H9 (cell line): ENCODE measurements around the gene TMEM117. TPM values are rescaled to one million over a fixed set of nuclear protein-coding genes. Genes with fewer than 3 reads are reported as not detected.

Source experiments
- DNase-seq: peaks from one replicate; pipeline ENCODE4 v3.0.0-alpha.2; 2017
- H2AFZ ChIP-seq: one replicate; pipeline ENCODE4 v1.6.1; 2013; ENCODE audit warnings: mild to moderate bottlenecking, low read length, control low read depth, moderate library complexity
- H2AK5ac ChIP-seq: 2 replicates; pipeline ENCODE4 v1.6.1; 2013; ENCODE audit warnings: low read length, control low read depth, mixed read lengths; ENCODE audit not compliant: insufficient read length
- H2BK120ac ChIP-seq: one replicate; pipeline ENCODE4 v1.6.1; 2013; ENCODE audit warnings: low read depth, mild to moderate bottlenecking, low read length, control low read depth, inconsistent platforms; ENCODE audit not compliant: poor library complexity, severe bottlenecking
- H2BK12ac ChIP-seq: 2 replicates; pipeline ENCODE4 v1.6.1; 2013; ENCODE audit warnings: low read length, control low read depth, mixed read lengths, low read depth; ENCODE audit not compliant: insufficient read length
- H2BK15ac ChIP-seq: 2 replicates; pipeline ENCODE4 v1.6.1; 2013; ENCODE audit warnings: low read depth, low read length, control low read depth
- H2BK20ac ChIP-seq: one replicate; pipeline ENCODE4 v1.6.1; 2013; ENCODE audit warnings: low read depth, mild to moderate bottlenecking, low read length, control low read depth, inconsistent platforms; ENCODE audit not compliant: poor library complexity, severe bottlenecking
- H2BK5ac ChIP-seq: 2 replicates; pipeline ENCODE4 v1.6.1; 2013; ENCODE audit warnings: low read length, control low read depth, mixed read lengths; ENCODE audit not compliant: insufficient read length
- H3K14ac ChIP-seq: 2 replicates; pipeline ENCODE4 v1.6.1; 2013; ENCODE audit warnings: low read length, control low read depth; ENCODE audit not compliant: insufficient read depth
- H3K18ac ChIP-seq: 2 replicates; pipeline ENCODE4 v1.6.1; 2013; ENCODE audit warnings: low read depth, mild to moderate bottlenecking, mixed read lengths, low read length, control low read depth; ENCODE audit not compliant: insufficient read length
- H3K23ac ChIP-seq: 2 replicates; pipeline ENCODE4 v1.6.1; 2013; ENCODE audit warnings: low read length, control low read depth, mixed read lengths, low read depth; ENCODE audit not compliant: insufficient read length
- H3K23me2 ChIP-seq: 2 replicates; pipeline ENCODE4 v1.6.1; 2013; ENCODE audit warnings: low read depth, mild to moderate bottlenecking, mixed read lengths, low read length, control low read depth; ENCODE audit not compliant: insufficient read length, poor library complexity, severe bottlenecking
- H3K27ac ChIP-seq: 2 replicates; pipeline ENCODE4 v1.5.1; 2013; ENCODE audit warnings: low read length, control low read depth, mixed read lengths, low read depth; ENCODE audit not compliant: insufficient read length
- H3K27me3 ChIP-seq: 2 replicates; pipeline ENCODE4 v1.6.1; 2013; ENCODE audit warnings: low read length, control low read depth, inconsistent platforms; ENCODE audit not compliant: insufficient read depth
- H3K4ac ChIP-seq: 2 replicates; pipeline ENCODE4 v1.6.1; 2013; ENCODE audit warnings: low read depth, mild to moderate bottlenecking, control low read depth, inconsistent platforms, low read length, moderate library complexity
- H3K4me1 ChIP-seq: 2 replicates; pipeline ENCODE4 v1.6.1; 2013; ENCODE audit warnings: low read length, control low read depth, inconsistent platforms; ENCODE audit not compliant: insufficient read depth
- H3K4me2 ChIP-seq: 2 replicates; pipeline ENCODE4 v1.6.1; 2013; ENCODE audit warnings: low read length, control low read depth, mixed read lengths; ENCODE audit not compliant: insufficient read length, insufficient read depth
- H3K56ac ChIP-seq: 2 replicates; pipeline ENCODE4 v1.6.1; 2013; ENCODE audit warnings: low read depth, mild to moderate bottlenecking, mixed read lengths, low read length, control low read depth; ENCODE audit not compliant: insufficient read length
- H3K79me1 ChIP-seq: 2 replicates; pipeline ENCODE4 v1.6.1; 2013; ENCODE audit warnings: low read depth, mild to moderate bottlenecking, moderate library complexity, low read length, control low read depth, inconsistent platforms; ENCODE audit not compliant: insufficient read depth, poor library complexity, severe bottlenecking
- H3K79me2 ChIP-seq: 2 replicates; pipeline ENCODE4 v1.6.1; 2013; ENCODE audit warnings: low read length, control low read depth, inconsistent platforms; ENCODE audit not compliant: insufficient read depth
- H3K9ac ChIP-seq: 2 replicates; pipeline ENCODE4 v1.6.1; 2013; ENCODE audit warnings: low read length, control low read depth, mixed read lengths; ENCODE audit not compliant: insufficient read length; ENCODE audit errors: extremely low read depth
- H3K9me3 ChIP-seq: one replicate; pipeline ENCODE4 v1.6.1; 2013; ENCODE audit warnings: low read depth, low read length, inconsistent platforms; ENCODE audit not compliant: control insufficient read depth
- H3T11ph ChIP-seq: one replicate; pipeline ENCODE4 v1.6.1; 2013; ENCODE audit warnings: mild to moderate bottlenecking, low read length, control low read depth, inconsistent platforms
- H4K20me1 ChIP-seq: one replicate; pipeline ENCODE4 v1.6.1; 2013; ENCODE audit not compliant: control insufficient read depth, insufficient read length, insufficient read depth
- H4K5ac ChIP-seq: 2 replicates; pipeline ENCODE4 v1.6.1; 2013; ENCODE audit warnings: low read depth, mild to moderate bottlenecking, mixed read lengths, low read length, control low read depth; ENCODE audit not compliant: insufficient read length
- H4K8ac ChIP-seq: replicated peaks from 2 replicates; pipeline ENCODE4 v1.6.1; 2013; ENCODE audit warnings: low read length, control low read depth, mixed read lengths, low read depth; ENCODE audit not compliant: insufficient read length
- H4K91ac ChIP-seq: 2 replicates; pipeline ENCODE4 v1.6.1; 2013; ENCODE audit warnings: low read depth, mild to moderate bottlenecking, moderate library complexity, mixed read lengths, low read length, control low read depth; ENCODE audit not compliant: insufficient read length
- H3K27ac Mint-ChIP-seq, 3 experiments: 2 replicates in 2 of 3; 3 replicates in 1 of 3; pipeline ENCODE4 v1.8.0; 2020 to 2021; ENCODE audit warnings: mixed read lengths in 3 of 3, mild to moderate bottlenecking in 1 of 3, moderate library complexity in 1 of 3
- H3K27me3 Mint-ChIP-seq: 2 replicates; pipeline ENCODE4 v1.8.0; 2021; ENCODE audit warnings: low read depth, mild to moderate bottlenecking, moderate library complexity, mixed read lengths
- H3K36me3 Mint-ChIP-seq, 3 experiments: 2 replicates in 2 of 3; 3 replicates in 1 of 3; pipeline ENCODE4 v1.8.0; 2020 to 2021; ENCODE audit warnings: low read depth in 3 of 3, mixed read lengths in 3 of 3; ENCODE audit not compliant: insufficient read depth in 1 of 3
- H3K4me1 Mint-ChIP-seq, 2 experiments: 2 replicates each; pipeline ENCODE4 v1.8.0; 2020; ENCODE audit warnings: mixed read lengths in 2 of 2
- H3K4me3 Mint-ChIP-seq, 2 experiments: 2 replicates in 1 of 2; 3 replicates in 1 of 2; pipeline ENCODE4 v1.8.0; 2020 to 2021; ENCODE audit warnings: mild to moderate bottlenecking in 2 of 2, mixed read lengths in 2 of 2, moderate library complexity in 1 of 2
- H3K9me3 Mint-ChIP-seq, 2 experiments: 2 replicates in 1 of 2; 3 replicates in 1 of 2; pipeline ENCODE4 v1.8.0; 2020; ENCODE audit warnings: mild to moderate bottlenecking in 2 of 2, mixed read lengths in 2 of 2, moderate library complexity in 1 of 2
- WGBS: extraction: QIAGEN DNeasy Blood & Tissue Kit; methylation state at CpG from one replicate; pipeline ENCODE4 v1.1.7; 2013; ENCODE audit warnings: missing lambda C conversion rate, low lambda C conversion rate, mixed read lengths; ENCODE audit not compliant: insufficient read length; ENCODE audit errors: extremely low coverage; 5-methylcytosine and 5-hydroxymethylcytosine counted together
- total RNA-seq: library from RNA; stranded (reverse); gene quantifications from 2 replicates; pipeline ENCODE4 v1.2.1, GENCODE V29; 2021
- TF ChIP-seq, protein P1 (sequence below): fragments of 200-600 bp; sonication (generic); conservative IDR thresholded peaks from 3 replicates; pipeline ENCODE4 v1.8.0; 2021; ENCODE audit warnings: antibody characterized with exemption, mild to moderate bottlenecking

Gene TMEM117
- total RNA-seq, 1 experiment from 2014 or later, result 1.7 TPM

DNA sequence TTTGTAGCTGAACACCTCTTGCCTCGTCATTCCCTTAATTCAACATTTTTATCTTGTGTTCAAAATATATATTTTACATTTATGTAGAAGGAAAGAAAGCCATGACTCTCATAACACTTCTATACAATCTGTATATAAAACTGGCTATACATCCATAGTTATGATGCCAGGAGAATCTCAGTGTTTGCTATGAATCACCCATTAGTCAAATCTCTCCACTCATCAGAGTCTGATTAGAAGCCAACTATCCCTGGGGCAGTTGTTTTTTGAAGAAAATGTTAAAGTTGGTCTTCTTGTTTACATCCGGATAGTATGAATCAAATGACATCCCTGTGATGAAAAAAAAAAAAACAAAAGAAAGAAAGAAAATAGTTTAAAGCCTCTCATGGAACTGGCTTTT lies 536.4 kb downstream of the TMEM117 start:
- Histone ChIP-seq H4K8ac (no peak overlapping the region), H2BK15ac (no peak overlapping the region), H3K4me1 (peaks cover 2% of the 10 kb centered on the region; the same call in 1 of the 2 replicates), H2AFZ (no peak overlapping the region), H3T11ph (no peak overlapping the region), H3K79me1 (no peaks in the 10 kb centered on the region), H3K18ac (no peak overlapping the region), H2BK20ac (no peak overlapping the region), H2BK12ac (no peak overlapping the region), H4K5ac (no peak overlapping the region), H2AK5ac (no peak overlapping the region), H3K9ac (no peak overlapping the region), H2BK120ac (no peak overlapping the region), H3K27me3 (no peaks in the 10 kb centered on the region), H2BK5ac (no peak overlapping the region), H3K4ac (no peak overlapping the region), H3K23me2 (no peaks in the 10 kb centered on the region), H4K20me1 (no peaks in the 10 kb centered on the region), H3K14ac (no peak overlapping the region), H3K23ac (no peak overlapping the region), H3K9me3 (no peaks in the 10 kb centered on the region), H3K4me2 (no peak overlapping the region), H3K79me2 (no peaks in the 10 kb centered on the region), H3K27ac (no peak overlapping the region), H3K56ac (no peak overlapping the region), H4K91ac (no peak overlapping the region)
- no CpG with 5 or more reads among the region's 2 CpGs for WGBS
- H3K9me3 Mint-ChIP-seq, result no peaks in the 10 kb centered on the region
- no peaks in the 10 kb centered on the region for H3K27me3 Mint-ChIP-seq
- H3K27ac Mint-ChIP-seq, result 0 out of 7 replicates have a peak overlapping the region, but pooled peaks of 1 of the 3 experiments have one; percentile 10
- no peak overlapping the region for H3K4me3 Mint-ChIP-seq
- DNase-seq, result no peak
- TF ChIP-seq, protein P1, sequence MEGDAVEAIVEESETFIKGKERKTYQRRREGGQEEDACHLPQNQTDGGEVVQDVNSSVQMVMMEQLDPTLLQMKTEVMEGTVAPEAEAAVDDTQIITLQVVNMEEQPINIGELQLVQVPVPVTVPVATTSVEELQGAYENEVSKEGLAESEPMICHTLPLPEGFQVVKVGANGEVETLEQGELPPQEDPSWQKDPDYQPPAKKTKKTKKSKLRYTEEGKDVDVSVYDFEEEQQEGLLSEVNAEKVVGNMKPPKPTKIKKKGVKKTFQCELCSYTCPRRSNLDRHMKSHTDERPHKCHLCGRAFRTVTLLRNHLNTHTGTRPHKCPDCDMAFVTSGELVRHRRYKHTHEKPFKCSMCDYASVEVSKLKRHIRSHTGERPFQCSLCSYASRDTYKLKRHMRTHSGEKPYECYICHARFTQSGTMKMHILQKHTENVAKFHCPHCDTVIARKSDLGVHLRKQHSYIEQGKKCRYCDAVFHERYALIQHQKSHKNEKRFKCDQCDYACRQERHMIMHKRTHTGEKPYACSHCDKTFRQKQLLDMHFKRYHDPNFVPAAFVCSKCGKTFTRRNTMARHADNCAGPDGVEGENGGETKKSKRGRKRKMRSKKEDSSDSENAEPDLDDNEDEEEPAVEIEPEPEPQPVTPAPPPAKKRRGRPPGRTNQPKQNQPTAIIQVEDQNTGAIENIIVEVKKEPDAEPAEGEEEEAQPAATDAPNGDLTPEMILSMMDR, result no peak
- H3K4me1 Mint-ChIP-seq, result peaks cover 8 to 10% of the 10 kb centered on the region in 2 experiments
- H3K36me3 Mint-ChIP-seq, result no peaks in the 10 kb centered on the region
